ENCODE measurements around the gene PWWP2B.

The PWWP2B gene

DNA sequence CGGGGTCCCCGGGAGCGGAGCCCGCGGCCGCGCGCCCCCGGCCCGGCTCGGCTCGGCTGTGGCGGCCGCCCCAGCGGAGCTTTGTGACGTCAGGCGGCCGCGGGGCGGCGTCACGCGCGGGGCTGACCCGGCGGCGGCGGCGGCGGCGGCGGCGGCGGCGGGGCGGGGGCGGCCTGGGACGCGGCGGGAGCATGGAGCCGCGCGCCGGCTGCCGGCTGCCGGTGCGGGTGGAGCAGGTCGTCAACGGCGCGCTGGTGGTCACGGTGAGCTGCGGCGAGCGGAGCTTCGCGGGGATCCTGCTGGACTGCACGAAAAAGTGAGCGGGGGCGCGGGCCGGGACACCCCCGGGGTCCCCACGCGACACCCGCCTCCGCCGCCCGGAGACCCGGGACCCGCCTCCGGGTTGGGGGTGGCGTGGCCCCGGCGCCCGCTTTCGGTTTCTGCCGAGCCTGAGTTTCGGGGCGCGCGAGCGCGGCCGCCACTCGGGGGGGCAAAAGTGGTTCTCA, at the start of gene PWWP2B:
TSS of gene PWWP2B (plus strand) at position 165 of the 506 bp plus-strand sequence. CDS start at position 192, 27 bp downstream.
- peak; percentile 67 for DNase-seq

DNA sequence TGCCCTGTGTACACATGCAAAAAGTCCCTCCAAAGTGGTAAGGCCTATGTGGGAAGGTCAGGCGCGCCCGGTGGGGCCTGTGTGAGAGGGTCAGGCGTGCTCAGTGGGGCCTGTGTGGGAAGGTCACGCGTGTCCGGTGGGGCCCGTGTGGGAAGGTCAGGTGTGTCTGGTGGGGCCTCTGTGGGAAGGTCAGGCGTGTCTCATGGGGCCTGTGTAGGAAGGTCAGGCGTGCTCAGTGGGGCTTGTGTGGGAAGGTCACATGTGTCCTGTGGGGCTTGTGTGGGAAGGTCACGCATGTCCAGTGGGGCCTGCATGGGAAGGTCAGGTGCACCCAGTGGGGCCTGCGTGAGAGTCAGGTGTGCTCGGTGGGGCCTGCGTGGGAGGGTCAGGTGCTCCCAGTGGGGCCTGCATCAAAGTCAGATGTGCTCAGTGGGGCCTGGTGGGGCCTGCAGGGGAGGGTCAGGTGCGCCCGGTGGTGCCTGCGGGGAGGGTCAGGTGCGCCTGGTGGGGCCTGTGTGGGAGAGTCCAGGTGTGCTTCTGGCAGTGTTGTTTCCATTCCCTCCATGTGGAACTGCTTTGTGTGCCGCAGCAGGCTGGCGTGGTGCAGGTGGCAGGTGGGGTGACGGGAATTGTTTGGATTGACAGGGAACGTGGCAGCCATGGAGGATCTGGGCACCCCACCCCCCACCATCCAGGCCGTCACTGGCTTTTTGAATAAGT, 49.6 kb upstream of the PWWP2B start:
- no peak for DNase-seq

DNA sequence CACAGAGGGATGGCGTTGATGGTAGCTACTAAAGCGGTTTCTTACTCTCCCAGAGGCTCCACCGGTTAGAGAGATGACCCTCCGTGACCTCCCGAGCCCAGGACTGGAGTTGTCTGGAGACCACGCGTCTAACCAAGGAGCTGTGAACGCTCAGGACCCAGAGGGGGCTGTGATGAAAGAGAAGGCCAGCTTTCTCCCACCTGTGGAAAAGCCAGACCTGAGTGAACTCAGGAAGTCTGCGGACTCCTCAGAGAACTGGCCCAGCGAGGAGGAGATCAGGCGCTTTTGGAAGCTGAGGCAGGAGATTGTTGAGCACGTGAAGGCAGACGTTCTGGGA, 49.1 kb upstream of the PWWP2B start:
- no peak for DNase-seq

- DNase-seq: no peak
Observed at GRCh38 chr10:132349766-132350165, 47.2 kb upstream of the PWWP2B start.

DNA sequence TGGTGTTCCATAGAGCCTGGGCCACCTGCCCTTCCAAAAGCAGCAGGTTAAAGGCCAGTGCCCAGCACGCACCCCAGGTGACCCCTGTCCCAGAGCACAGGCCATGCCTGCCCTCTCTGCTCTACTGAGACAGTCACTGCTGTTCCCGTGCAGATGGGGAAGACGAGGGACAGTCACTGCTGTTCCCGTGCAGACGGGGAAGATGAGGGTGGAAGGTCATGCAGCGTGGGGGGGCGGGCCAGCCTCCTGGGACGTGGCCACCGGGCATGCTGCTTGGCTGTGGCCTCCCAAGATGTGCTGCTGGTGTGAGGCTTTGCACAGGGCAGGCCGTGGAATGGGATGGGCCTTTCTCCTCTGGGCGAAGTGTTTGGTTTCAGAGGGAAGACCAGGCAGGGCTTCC, 46.6 kb upstream of the PWWP2B start:
- no peak for DNase-seq

DNA sequence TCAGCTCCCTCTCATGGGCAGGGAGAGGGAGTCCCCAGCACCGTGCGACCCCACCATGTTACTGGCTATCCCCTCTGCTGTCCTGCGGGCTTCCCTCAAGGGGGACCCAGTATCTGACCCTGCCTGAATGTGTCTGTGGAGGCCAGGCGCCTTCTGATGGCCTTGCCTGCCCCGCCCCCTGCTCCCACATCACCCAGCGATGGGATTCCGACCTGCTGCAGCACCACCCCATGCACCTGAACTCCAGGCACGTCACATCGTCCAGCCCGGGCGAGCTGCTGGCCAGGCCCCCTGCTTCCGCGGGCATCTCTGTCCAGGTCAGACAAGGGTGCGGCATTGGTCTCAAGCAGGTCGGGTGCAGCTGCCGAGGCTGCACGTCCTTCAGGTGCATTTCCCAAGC, 46.1 kb upstream of the PWWP2B start:
- no peak for DNase-seq

DNA sequence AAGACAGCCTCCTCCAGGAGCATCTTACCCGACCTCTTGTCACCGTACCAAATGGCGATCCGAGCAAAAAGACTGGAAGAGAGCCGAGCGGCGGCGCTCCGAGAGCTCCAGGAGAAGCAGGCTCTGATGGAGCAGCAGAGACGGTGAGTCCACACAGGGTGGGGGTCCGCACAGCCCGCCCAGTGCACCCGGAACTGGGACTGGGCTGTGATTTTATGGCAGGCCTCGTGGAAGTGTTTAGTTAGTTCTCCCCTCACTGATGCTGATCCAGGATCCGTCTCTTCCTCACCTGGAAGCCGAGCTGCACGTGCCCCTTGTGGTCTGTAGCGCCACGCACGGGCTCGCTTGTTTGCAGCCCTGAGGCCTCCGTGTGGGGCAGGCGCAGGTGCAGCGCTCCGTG, 45.4 kb upstream of the PWWP2B start:
- no peak for DNase-seq

DNA sequence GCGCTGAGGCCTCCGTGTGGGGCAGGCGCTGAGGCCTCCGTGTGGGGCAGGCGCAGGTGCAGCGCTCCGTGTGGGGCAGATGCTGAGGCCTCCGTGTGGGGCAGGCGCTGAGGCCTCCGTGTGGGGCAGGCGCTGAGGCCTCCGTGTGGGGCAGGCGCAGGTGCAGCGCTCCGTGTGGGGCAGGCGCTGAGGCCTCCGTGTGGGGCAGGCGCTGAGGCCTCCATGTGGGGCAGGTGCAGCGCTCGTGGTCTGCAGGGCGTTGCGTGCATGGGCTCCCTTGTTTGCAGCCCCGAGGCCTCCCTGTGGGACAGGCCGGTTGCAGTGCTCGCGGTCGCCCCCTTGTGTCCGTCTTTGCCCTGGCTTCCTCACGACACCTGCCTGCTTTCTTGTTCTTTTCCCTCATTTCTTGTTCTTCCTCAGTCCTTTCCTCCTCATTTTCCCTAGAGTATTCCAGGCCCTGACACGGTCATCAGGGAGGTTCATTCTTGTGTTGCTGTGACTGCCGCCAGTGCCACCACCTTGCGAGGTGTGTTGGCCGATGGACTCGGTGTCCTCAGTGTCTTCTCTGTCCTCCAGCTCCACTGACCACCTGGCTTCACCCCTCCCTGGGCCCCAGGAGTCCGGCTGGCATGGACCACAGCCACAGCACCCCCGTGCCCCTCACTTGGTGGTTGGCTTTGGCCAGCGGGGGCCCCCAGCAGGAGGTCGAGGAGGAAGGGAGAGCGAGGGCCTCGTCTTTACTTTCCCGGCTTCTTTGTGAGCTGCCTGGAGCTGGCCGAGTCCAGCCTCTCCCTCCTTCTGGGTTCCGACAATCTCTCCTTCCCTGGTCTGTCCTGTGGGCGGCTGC, 44.3 kb upstream of the PWWP2B start:
- peak; percentile 79 for DNase-seq

DNA sequence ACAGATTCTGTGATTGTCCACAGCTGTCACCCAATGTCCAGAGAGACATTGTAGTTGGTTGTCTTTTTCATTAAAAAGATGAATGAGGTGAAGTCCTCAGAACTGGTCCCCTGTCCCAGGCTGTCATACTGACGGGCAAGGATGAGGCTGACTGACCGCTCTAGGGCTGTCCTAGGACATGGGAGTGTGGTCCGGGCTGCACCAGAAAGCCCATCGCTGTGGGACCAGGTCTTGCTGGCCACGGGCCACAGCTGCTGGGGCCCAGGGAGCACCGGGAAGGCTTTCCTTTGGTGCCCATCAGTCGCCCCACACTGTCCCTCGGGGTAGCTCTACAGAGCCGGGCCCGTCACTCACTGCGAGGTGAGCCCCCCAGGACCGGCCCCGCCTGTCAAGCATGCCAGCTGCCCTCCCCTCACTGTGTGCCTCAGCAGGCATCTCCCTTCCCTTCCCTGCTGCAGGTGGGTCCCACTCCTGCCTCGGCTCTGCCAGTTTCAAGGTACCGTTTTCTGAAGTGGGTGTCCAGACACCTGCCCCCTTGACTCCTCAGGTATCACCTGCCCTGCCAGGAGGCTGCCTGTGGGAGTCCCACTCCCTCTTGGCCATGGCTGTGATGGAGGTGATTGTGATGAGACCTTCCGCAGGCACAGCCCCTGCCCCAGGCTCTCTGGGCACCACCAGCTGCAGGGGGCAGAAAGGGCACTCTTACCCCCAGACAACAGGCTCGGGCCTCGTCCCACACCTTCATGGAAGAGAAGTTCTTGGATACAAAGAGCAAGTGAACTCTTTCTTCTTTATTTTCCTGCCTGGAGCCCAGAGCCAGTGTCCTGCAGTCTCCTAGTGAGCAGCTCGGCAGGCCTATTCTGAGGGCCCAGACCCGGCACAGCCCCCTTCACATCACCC, 43.3 kb upstream of the PWWP2B start:
- DNase-seq: no peak

GRCh38 chr10:132354356-132355094, 42.5 kb upstream of the PWWP2B start:
- DNase-seq: no peak

DNA sequence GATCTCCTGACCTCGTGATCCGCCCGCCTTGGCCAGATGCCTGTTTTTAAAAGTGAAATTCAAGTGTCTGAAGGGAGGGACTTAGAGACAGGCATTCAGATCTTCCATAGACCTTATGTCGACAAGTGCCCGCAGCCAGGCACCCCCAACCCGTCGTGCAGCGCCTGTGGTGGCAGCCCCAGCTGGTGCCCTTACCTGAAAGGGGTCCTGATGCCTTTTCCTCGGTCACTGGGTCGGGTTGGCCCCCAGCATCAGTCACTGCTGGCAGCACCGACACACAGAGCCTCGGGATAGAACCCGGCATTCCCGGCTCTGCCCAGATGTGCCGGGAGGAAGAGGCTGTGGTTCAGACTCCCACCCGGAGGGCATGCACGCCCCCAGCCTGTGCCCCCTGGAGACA, 41.7 kb upstream of the PWWP2B start:
- no peak for DNase-seq

DNA sequence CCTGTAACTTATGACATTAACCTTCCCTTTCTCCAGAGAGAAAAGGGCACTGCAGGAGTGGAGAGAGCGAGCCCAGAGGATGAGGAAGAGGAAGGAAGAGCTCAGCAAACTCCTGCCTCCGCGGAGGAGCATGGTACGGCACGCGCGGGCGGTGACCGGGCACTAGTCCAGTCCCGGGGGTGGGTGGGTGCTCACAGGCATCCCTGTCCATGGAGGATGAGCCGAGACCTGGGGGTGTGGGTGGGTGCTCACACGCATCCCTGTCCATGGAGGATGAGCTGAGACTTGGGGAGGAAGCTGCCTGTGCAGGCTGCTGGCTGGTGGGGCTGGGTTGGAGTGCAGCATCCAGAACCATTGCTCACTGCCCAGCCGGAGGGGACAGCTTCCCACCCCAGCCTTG, 41.2 kb upstream of the PWWP2B start:
- no peak for DNase-seq

- DNase-seq: no peak
Observed at GRCh38 chr10:132356621-132357195, 40.3 kb upstream of the PWWP2B start.

- DNase-seq: no peak
Observed at GRCh38 chr10:132357286-132358058, 39.5 kb upstream of the PWWP2B start.

GRCh38 chr10:132359305-132360040, 37.5 kb upstream of the PWWP2B start:
- no peak for DNase-seq

GRCh38 chr10:132360766-132361447, 36.1 kb upstream of the PWWP2B start:
- peak; percentile 34 for DNase-seq

DNA sequence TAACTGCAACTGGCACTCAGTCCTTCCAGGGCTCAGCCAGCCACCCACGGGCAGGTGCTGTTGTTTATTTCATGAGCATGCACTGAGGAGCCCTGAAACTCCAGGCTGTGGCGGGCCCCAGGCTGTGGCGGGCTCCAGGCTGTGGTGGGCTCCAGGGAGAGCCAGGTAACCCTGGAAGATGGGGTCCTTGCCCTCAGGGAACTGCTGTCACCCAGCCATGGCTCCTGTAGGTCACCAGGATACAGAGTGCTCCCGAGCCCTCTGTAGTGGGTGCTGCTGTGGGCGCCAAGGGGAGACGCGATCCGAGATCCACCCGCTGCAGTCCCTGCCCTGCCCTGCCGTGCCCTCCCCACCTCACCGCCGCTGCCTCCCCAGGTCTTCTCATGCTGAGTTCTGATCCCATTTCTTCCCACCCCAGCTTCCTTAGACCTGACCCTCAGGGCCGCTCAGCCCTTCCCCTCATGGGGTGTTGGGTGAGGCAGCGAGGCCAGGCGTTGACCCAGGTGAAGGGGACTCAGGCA, 35.4 kb upstream of the PWWP2B start:
- no peak for DNase-seq

DNA sequence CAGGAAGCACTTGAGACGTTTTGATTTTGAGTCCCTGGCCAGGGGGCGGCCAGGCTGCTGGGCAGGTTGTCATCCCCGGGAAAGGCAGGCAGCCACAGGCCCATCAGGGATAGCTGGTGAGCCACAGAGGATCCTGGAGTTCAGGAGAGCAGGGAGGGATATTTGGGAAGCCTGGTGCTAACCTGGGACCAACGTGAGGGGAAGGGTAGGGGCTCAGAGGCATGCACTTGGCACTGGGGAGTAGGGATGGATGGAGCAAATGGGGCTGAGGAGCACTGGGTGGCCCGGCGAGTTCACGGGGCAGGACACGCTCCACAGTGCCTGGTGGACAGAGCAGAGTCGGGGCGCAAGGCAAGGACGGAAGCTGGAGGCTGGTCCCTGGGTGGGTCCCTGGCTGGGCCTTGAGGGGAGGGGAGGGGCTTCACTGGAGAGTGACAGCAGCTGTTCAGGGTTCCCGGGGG, 34.8 kb upstream of the PWWP2B start:
- DNase-seq: no peak

DNA sequence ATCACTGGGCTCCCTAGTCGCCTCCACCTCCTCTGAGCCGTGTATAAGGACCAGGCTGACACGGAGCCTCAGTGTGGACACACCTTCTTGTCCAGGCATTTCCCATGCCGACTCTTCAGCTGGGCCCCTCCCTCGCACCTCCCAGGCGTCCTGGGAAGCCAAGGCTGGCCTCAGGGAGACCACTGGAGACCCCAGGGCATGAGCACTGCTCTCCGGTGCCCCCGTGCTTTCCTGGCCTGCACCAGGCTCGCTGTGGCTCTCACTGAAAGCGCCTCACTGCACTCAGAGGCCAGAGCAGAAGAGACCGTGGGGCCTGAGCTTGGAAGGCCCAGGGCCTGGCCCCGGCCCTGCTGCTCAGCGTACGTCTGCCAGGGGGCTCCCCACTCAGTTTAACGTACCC, 33.6 kb upstream of the PWWP2B start:
- DNase-seq: no peak

Data from activated naive CD4-positive, alpha-beta T cell treated with anti-CD3 and anti-CD28 coated beads, Interleukin-2, amount 50 U/mL, for 16 hours (primary cell).